Stimulated activated CD8-positive, alpha-beta memory T cell treated with anti-CD3 and anti-CD28 coated beads, Interleukin-12 subunit alpha, Interleukin-12 subunit beta, amount 100 ng/mL, for 1 hour (primary cell): ENCODE measurements around the gene KDM5C.

Experiments used
- DNase-seq: peaks from one replicate; pipeline ENCODE4 v3.0.0-alpha.2; 2020; ENCODE audit warnings: low read depth

Gene KDM5C

GRCh38 chrX:53250556-53250955 is 25.5 kb upstream of the KDM5C start:
- no peak for DNase-seq

- DNase-seq = no peak
Observed at GRCh38 chrX:53249408-53250042, 24.5 kb upstream of the KDM5C start.

- DNase-seq = no peak
Observed at GRCh38 chrX:53247928-53248327, 22.9 kb upstream of the KDM5C start.

GRCh38 chrX:53246231-53246630 is 21.2 kb upstream of the KDM5C start:
- DNase-seq = no peak

- DNase-seq = no peak
Observed at GRCh38 chrX:53244610-53245009, 19.6 kb upstream of the KDM5C start.

- DNase-seq = no peak
Observed at GRCh38 chrX:53242310-53242709, 17.3 kb upstream of the KDM5C start.

GRCh38 chrX:53241558-53241957 is 16.6 kb upstream of the KDM5C start:
- no peak for DNase-seq

- no peak for DNase-seq
Observed at GRCh38 chrX:53239474-53239873, 14.5 kb upstream of the KDM5C start.

GRCh38 chrX:53237056-53237455 is 12.0 kb upstream of the KDM5C start:
- DNase-seq = no peak

- DNase-seq = no peak
Observed at GRCh38 chrX:53236025-53236679, 11.1 kb upstream of the KDM5C start.

GRCh38 chrX:53235566-53235965 is 10.6 kb upstream of the KDM5C start:
- no peak for DNase-seq

- no peak for DNase-seq
Observed at GRCh38 chrX:53234484-53234883, 9.5 kb upstream of the KDM5C start.

GRCh38 chrX:53233536-53233935 is 8.5 kb upstream of the KDM5C start:
- no peak for DNase-seq

GRCh38 chrX:53230116-53230515 is 5.1 kb upstream of the KDM5C start:
- DNase-seq = no peak

- no peak for DNase-seq
Observed at GRCh38 chrX:53227224-53227765, 2.3 kb upstream of the KDM5C start.

- DNase-seq = no peak
Observed at GRCh38 chrX:53223955-53224859, 800 bp downstream of the KDM5C start.

- DNase-seq = no peak
Observed at GRCh38 chrX:53223068-53223693, 1.8 kb downstream of the KDM5C start.

- no peak for DNase-seq
Observed at GRCh38 chrX:53211391-53211978, 13.5 kb downstream of the KDM5C start.

- DNase-seq = no peak
Observed at GRCh38 chrX:53196678-53197077, 28.3 kb downstream of the KDM5C start.

GRCh38 chrX:53195401-53195800 is 29.6 kb downstream of the KDM5C start:
- DNase-seq = no peak

GRCh38 chrX:53194308-53194707 is 30.7 kb downstream of the KDM5C start:
- no peak for DNase-seq

- DNase-seq = no peak
Observed at GRCh38 chrX:53193093-53193492, 31.9 kb downstream of the KDM5C start.
